Peyer's patch (tissue), 4 donors: ENCODE data around the gene ANKRD2.
"Not testable (repeated sequence)": the region's sequence is repeated elsewhere in the genome, so short reads cannot be mapped to it uniquely, and the experiment has no call there.

Experiments used
- POLR2A ChIP-seq, 2 donors: fragments of 450-650 bp; IDR thresholded peaks; one replicate each; pipeline ENCODE4 v1.5.1; 2017; ENCODE audit warnings: antibody characterized with exemption in 2 of 2, mild to moderate bottlenecking in 2 of 2, moderate library complexity in 2 of 2
- TF ChIP-seq, protein P1 (sequence below), 6 experiments: fragments of 450-650 bp in 4 of 6; fragments of 200-600 bp in 2 of 6; sonication (generic) in 1 of 6; IDR thresholded peaks; one replicate each; pipeline ENCODE4 v1.5.1; 2017 to 2019; ENCODE audit warnings: antibody characterized with exemption in 6 of 6, mild to moderate bottlenecking in 3 of 6, moderate library complexity in 1 of 6

DNA sequence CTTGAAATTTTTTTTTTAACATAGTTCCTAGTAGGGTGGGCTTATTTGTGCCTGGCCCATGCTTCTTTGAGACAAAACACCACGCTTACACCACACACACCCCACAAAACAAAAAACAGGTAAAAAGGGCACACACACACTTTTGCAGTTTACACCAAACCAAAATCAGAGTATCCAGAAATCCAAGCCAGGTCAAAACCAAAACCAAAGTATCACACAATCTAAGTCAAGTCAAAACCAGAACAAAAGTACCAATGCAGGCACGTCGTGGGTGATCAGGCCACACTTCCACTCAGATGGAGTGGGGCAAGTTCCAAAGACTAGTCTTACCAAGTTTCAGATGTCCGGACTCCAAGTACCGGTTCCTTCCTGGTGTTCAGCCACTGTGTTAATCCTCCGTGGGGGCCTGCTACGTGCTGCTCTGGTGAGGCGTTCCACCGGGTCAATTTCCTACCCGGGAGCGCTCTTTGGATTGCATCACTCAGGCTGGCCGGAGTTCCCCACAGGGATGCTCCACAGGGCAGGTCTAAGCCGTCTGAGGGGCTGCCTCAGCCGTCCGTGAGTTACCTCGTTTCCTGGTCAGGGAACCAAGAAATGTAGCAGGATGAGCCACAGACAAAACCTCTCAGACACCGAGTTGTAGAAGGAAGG is 11.7 kb upstream of the ANKRD2 start:
- TF ChIP-seq, protein P1, sequence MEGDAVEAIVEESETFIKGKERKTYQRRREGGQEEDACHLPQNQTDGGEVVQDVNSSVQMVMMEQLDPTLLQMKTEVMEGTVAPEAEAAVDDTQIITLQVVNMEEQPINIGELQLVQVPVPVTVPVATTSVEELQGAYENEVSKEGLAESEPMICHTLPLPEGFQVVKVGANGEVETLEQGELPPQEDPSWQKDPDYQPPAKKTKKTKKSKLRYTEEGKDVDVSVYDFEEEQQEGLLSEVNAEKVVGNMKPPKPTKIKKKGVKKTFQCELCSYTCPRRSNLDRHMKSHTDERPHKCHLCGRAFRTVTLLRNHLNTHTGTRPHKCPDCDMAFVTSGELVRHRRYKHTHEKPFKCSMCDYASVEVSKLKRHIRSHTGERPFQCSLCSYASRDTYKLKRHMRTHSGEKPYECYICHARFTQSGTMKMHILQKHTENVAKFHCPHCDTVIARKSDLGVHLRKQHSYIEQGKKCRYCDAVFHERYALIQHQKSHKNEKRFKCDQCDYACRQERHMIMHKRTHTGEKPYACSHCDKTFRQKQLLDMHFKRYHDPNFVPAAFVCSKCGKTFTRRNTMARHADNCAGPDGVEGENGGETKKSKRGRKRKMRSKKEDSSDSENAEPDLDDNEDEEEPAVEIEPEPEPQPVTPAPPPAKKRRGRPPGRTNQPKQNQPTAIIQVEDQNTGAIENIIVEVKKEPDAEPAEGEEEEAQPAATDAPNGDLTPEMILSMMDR (IDR thresholded peaks at IDR 0.05) = not testable (repeated sequence)
- not testable (repeated sequence) for TF ChIP-seq POLR2A (IDR thresholded peaks at IDR 0.05)
